Measurements from ENCODE around the gene ZNF883. TPM values are rescaled to one million over a fixed set of nuclear protein-coding genes. Genes with fewer than 3 reads are reported as not detected.

The ZNF883 gene
- total and polyA plus RNA-seq, 2 experiments from 2014 or later = 26.8 to 44.4 TPM

DNA sequence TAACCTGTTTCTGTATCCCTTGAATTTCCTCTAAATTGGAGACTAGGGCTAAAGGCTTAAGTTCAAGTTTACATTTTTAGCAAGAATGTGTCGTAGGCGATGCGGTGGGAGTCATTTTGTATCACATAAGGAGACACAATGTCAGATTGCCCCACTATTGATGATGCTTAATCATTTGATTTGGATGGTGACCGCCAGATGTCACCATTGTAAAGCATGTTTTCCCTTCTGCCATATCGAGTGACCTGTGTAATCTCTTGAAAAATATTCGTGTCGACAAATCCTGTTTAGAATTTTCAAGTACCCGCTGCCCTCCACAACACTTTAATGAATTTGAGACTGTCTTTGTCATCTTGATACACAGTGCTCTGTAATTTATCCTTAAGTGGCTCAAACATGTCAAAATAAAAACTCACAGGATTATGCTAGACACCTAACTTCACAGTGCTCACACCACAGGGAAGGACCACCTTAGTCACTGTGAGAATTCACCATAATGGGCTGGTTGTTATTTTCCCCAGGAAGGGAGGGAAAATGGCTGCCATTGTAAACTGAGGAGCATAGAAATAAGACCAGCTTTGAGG is 86.8 kb downstream of the ZNF883 start:
- H3K27ac ChIP-seq (ENCODE audit: low read depth) = no peak overlapping the region
- no peaks in the 10 kb centered on the region for H3F3A ChIP-seq (replicated peaks; ENCODE audit: low read depth)
- Mint-ChIP-seq H3K36me3 (ENCODE audit: low read depth) (no peaks in the 10 kb centered on the region), H3K27me3 (ENCODE audit: insufficient read depth, low read depth, poor library complexity) (peaks cover 6% of the 10 kb centered on the region), H3K27ac (peak overlapping the region; percentile 14; the same call in 1 of the 2 replicates), H3K4me1 (peaks cover 2% of the 10 kb centered on the region; the same call in 1 of the 3 replicates), H3K9me3 (no peaks in the 10 kb centered on the region), H3K4me3 (no peak overlapping the region)
- H4K20me1 ChIP-seq (replicated peaks; ENCODE audit: insufficient read depth) = no peaks in the 10 kb centered on the region
- no peaks in the 10 kb centered on the region for H3K36me3 ChIP-seq (ENCODE audit: insufficient read depth)
- ATAC-seq = peak; percentile 84
- peak overlapping the region; percentile 33; the same call in 1 of the 2 replicates for H2AFZ ChIP-seq
- TF ChIP-seq CREB1 (CRISPR knock-in tag; IDR thresholded peaks at IDR 0.05; ENCODE audit: low read depth) = no peak
- TF ChIP-seq, protein P1, sequence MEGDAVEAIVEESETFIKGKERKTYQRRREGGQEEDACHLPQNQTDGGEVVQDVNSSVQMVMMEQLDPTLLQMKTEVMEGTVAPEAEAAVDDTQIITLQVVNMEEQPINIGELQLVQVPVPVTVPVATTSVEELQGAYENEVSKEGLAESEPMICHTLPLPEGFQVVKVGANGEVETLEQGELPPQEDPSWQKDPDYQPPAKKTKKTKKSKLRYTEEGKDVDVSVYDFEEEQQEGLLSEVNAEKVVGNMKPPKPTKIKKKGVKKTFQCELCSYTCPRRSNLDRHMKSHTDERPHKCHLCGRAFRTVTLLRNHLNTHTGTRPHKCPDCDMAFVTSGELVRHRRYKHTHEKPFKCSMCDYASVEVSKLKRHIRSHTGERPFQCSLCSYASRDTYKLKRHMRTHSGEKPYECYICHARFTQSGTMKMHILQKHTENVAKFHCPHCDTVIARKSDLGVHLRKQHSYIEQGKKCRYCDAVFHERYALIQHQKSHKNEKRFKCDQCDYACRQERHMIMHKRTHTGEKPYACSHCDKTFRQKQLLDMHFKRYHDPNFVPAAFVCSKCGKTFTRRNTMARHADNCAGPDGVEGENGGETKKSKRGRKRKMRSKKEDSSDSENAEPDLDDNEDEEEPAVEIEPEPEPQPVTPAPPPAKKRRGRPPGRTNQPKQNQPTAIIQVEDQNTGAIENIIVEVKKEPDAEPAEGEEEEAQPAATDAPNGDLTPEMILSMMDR (conservative IDR thresholded peaks at IDR 0.05; ENCODE audit: low read depth in 2 of 2) = peak; percentile 71 to 83
- no peaks in the 10 kb centered on the region for H3K4me1 ChIP-seq (ENCODE audit: insufficient read depth)
- H3K79me2 ChIP-seq (replicated peaks; ENCODE audit: insufficient read depth) = no peaks in the 10 kb centered on the region
- H3K4me3 ChIP-seq = no peak overlapping the region
- DNase-seq (ENCODE audit: low spot score) = peak; percentile 69
- H3K9me2 ChIP-seq (ENCODE audit: insufficient read depth) = no peaks in the 10 kb centered on the region
- peaks cover 26% of the 10 kb centered on the region; the same call in 1 of the 2 replicates for H3K27me3 ChIP-seq (ENCODE audit: insufficient read depth)
- no peak overlapping the region for H3K4me2 ChIP-seq

DNA sequence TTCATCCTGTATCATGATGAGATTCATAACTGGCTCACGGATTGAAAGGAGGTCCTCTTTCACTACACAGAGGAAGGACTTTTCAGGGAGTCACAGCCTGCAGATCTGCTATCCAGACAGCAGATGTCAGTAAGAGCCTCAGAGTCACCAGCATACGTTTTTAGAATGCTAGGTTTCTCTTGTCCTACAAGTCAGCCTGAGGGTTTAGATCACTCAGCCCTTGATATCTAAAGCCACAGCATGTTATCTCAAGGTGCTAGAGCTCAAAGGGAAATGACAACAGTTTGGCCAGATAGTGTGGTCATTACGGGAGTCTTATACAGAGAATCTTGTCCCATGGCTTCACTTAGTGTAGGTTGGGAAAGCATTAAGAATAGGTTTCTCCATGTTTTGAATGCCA is 90.4 kb downstream of the ZNF883 start:
- Mint-ChIP-seq H3K36me3 (ENCODE audit: low read depth) (no peaks in the 10 kb centered on the region), H3K27me3 (ENCODE audit: insufficient read depth, low read depth, poor library complexity) (peaks cover 4% of the 10 kb centered on the region), H3K4me1 (peaks cover 2% of the 10 kb centered on the region; the same call in 1 of the 3 replicates), H3K9me3 (no peaks in the 10 kb centered on the region), H3K4me3 (no peak overlapping the region), H3K27ac (no peak overlapping the region)
- Histone ChIP-seq H3F3A (replicated peaks; ENCODE audit: low read depth) (no peaks in the 10 kb centered on the region), H3K4me3 (no peak overlapping the region), H4K20me1 (replicated peaks; ENCODE audit: insufficient read depth) (no peaks in the 10 kb centered on the region), H3K36me3 (ENCODE audit: insufficient read depth) (no peaks in the 10 kb centered on the region), H3K79me2 (replicated peaks; ENCODE audit: insufficient read depth) (no peaks in the 10 kb centered on the region), H3K4me2 (no peak overlapping the region), H3K9me2 (ENCODE audit: insufficient read depth) (no peaks in the 10 kb centered on the region), H3K27ac (ENCODE audit: low read depth) (no peak overlapping the region), H2AFZ (no peak overlapping the region), H3K4me1 (ENCODE audit: insufficient read depth) (no peaks in the 10 kb centered on the region), H3K27me3 (ENCODE audit: insufficient read depth) (peaks cover 46% of the 10 kb centered on the region)
- peak; percentile 69 for DNase-seq (ENCODE audit: low spot score)
- TF ChIP-seq EZH2 (IDR thresholded peaks at IDR 0.05; ENCODE audit: low read depth, unreplicated experiment) = no peak
- TF ChIP-seq, protein P1 (conservative IDR thresholded peaks at IDR 0.05; ENCODE audit: low read depth in 2 of 2) = peak; percentile 64 to 80
- peak; percentile 88 for ATAC-seq

DNA sequence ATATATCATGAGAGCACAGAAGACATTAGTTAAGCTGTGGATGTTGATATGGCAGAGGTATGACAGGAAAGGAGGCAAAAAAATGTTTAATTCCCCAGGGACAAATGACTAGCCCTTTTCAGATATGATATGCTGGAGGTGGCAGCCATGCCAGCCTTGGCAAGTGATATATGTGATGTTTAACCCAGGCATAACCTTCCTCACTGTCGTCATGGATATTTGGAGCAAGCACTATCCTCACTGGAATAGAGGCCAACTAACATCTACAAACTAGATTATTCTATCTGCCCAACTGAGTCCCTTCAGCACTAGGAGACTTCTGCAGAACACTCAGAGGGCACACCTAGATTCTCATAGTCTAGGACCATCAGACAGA is 94.0 kb downstream of the ZNF883 start:
- Histone ChIP-seq H3K4me2 (no peak overlapping the region), H2AFZ (no peak overlapping the region), H3K4me3 (no peak overlapping the region), H4K20me1 (replicated peaks; ENCODE audit: insufficient read depth) (no peaks in the 10 kb centered on the region), H3K36me3 (ENCODE audit: insufficient read depth) (no peaks in the 10 kb centered on the region), H3K9me2 (ENCODE audit: insufficient read depth) (no peaks in the 10 kb centered on the region), H3K79me2 (replicated peaks; ENCODE audit: insufficient read depth) (no peaks in the 10 kb centered on the region), H3K27ac (ENCODE audit: low read depth) (no peak overlapping the region), H3F3A (replicated peaks; ENCODE audit: low read depth) (no peaks in the 10 kb centered on the region), H3K4me1 (ENCODE audit: insufficient read depth) (no peaks in the 10 kb centered on the region), H3K27me3 (ENCODE audit: insufficient read depth) (peaks cover 43% of the 10 kb centered on the region)
- no peaks in the 10 kb centered on the region for H3K9me3 Mint-ChIP-seq
- no peak overlapping the region for H3K4me3 Mint-ChIP-seq
- H3K4me1 Mint-ChIP-seq = no peaks in the 10 kb centered on the region
- no peak for DNase-seq (ENCODE audit: low spot score)
- peaks cover 4% of the 10 kb centered on the region for H3K27me3 Mint-ChIP-seq (ENCODE audit: insufficient read depth, low read depth, poor library complexity)
- H3K36me3 Mint-ChIP-seq (ENCODE audit: low read depth) = no peaks in the 10 kb centered on the region
- H3K27ac Mint-ChIP-seq = no peak overlapping the region
- no peak for ATAC-seq
- TF ChIP-seq NANOG (IDR thresholded peaks at IDR 0.05; ENCODE audit: borderline replicate concordance) = no peak
- no peak for TF ChIP-seq CREB1 (CRISPR knock-in tag; IDR thresholded peaks at IDR 0.05; ENCODE audit: low read depth)
- TF ChIP-seq, protein P2, sequence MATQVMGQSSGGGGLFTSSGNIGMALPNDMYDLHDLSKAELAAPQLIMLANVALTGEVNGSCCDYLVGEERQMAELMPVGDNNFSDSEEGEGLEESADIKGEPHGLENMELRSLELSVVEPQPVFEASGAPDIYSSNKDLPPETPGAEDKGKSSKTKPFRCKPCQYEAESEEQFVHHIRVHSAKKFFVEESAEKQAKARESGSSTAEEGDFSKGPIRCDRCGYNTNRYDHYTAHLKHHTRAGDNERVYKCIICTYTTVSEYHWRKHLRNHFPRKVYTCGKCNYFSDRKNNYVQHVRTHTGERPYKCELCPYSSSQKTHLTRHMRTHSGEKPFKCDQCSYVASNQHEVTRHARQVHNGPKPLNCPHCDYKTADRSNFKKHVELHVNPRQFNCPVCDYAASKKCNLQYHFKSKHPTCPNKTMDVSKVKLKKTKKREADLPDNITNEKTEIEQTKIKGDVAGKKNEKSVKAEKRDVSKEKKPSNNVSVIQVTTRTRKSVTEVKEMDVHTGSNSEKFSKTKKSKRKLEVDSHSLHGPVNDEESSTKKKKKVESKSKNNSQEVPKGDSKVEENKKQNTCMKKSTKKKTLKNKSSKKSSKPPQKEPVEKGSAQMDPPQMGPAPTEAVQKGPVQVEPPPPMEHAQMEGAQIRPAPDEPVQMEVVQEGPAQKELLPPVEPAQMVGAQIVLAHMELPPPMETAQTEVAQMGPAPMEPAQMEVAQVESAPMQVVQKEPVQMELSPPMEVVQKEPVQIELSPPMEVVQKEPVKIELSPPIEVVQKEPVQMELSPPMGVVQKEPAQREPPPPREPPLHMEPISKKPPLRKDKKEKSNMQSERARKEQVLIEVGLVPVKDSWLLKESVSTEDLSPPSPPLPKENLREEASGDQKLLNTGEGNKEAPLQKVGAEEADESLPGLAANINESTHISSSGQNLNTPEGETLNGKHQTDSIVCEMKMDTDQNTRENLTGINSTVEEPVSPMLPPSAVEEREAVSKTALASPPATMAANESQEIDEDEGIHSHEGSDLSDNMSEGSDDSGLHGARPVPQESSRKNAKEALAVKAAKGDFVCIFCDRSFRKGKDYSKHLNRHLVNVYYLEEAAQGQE (IDR thresholded peaks at IDR 0.05; ENCODE audit: unreplicated experiment) = no peak
- no peak for TF ChIP-seq JUNB (IDR thresholded peaks at IDR 0.05; ENCODE audit: unreplicated experiment)
- TF ChIP-seq STAT1 (IDR thresholded peaks at IDR 0.05; ENCODE audit: unreplicated experiment) = no peak
- TF ChIP-seq POLR2AphosphoS5 (IDR thresholded peaks at IDR 0.05; ENCODE audit: low read depth) = no peak

All from GM23338 (cell line).